ENCODE results near the gene RAI1.
"Not testable (repeated sequence)": the region's sequence is repeated elsewhere in the genome, so short reads cannot be mapped to it uniquely, and the experiment has no call there.

RAI1 gene

GRCh38 chr17:17664064-17664452 lies 17.2 kb upstream of the RAI1 start:
- DNase-seq = no peak

GRCh38 chr17:17665255-17665654 lies 16.0 kb upstream of the RAI1 start:
- DNase-seq = no peak

GRCh38 chr17:17666111-17666714 lies 15.0 kb upstream of the RAI1 start:
- no peak for DNase-seq

GRCh38 chr17:17667231-17667630 lies 14.0 kb upstream of the RAI1 start:
- no peak for DNase-seq

GRCh38 chr17:17667947-17668346 lies 13.3 kb upstream of the RAI1 start:
- DNase-seq = no peak

- no peak for DNase-seq
Measured at GRCh38 chr17:17668358-17668757, 12.9 kb upstream of the RAI1 start.

GRCh38 chr17:17668775-17669579 lies 12.3 kb upstream of the RAI1 start:
- no peak for DNase-seq

- DNase-seq = no peak
Measured at GRCh38 chr17:17669580-17670235, 11.6 kb upstream of the RAI1 start.

- no peak for DNase-seq
Measured at GRCh38 chr17:17670701-17671305, 10.5 kb upstream of the RAI1 start.

- DNase-seq = no peak
Measured at GRCh38 chr17:17671369-17672129, 9.7 kb upstream of the RAI1 start.

GRCh38 chr17:17672453-17673368 lies 8.5 kb upstream of the RAI1 start:
- no peak for DNase-seq

GRCh38 chr17:17675416-17675815 lies 5.8 kb upstream of the RAI1 start:
- DNase-seq = no peak

GRCh38 chr17:17675925-17676534 lies 5.2 kb upstream of the RAI1 start:
- DNase-seq = no peak

GRCh38 chr17:17676752-17677151 lies 4.5 kb upstream of the RAI1 start:
- no peak for DNase-seq

GRCh38 chr17:17677299-17678040 lies 3.8 kb upstream of the RAI1 start:
- no peak for DNase-seq

GRCh38 chr17:17678063-17678699 lies 3.1 kb upstream of the RAI1 start:
- DNase-seq = not testable (repeated sequence)

GRCh38 chr17:17679243-17679642 lies 2.0 kb upstream of the RAI1 start:
- no peak for DNase-seq

- DNase-seq = no peak
Measured at GRCh38 chr17:17679748-17680147, 1.5 kb upstream of the RAI1 start.

GRCh38 chr17:17680477-17681186 lies 626 bp upstream of the RAI1 start:
- no peak for DNase-seq

Measured in KG1 (cell line).